ENCODE measurements around the gene CCDC27. TPM values are rescaled to one million over a fixed set of nuclear protein-coding genes. Genes with fewer than 3 reads are reported as not detected.
A peak's percentile ranks its signal among the peaks of the same experiment; 100 is the strongest.

CCDC27 gene
- total and polyA plus RNA-seq, 2 of the 13 experiments (the other 11 are each of a cell fraction or from before 2014, with no cell fraction given) = not detected

- CTCF ChIA-PET (ENCODE audit: low intra/inter-chr PET ratio, low total read pairs) = no interaction called here
These were observed 37.4 kb downstream of the CCDC27 start for GRCh38 chr1:3789421-3790300.

More at GRCh38 chr1:3789421-3790300, 37.4 kb downstream of the CCDC27 start:
- POLR2A ChIA-PET = interaction anchor here (1.3 to 1.6 kb wide), 2 partner anchors 14 to 15 kb away, joined by 3 to 4 read pairs; no protein-coding TSS in a partner anchor
- Histone ChIP-seq H3K27ac (ENCODE audit: extremely low read length, insufficient read depth, low read length) (no peak overlapping the region), H3K36me3 (replicated peaks in 1 of 2; ENCODE audit: control insufficient read depth in 1 of 2, insufficient read depth in 2 of 2, low read length in 2 of 2) (peaks cover 10 to 31% of the 10 kb centered on the region in 2 experiments; a peak in 4 of 5 replicates), H3K79me2 (ENCODE audit: insufficient read depth, low read length) (peaks cover 37% of the 10 kb centered on the region), H3K4me3 (replicated peaks in 1 of 3; ENCODE audit: insufficient read depth in 1 of 3, low read depth in 2 of 3, low read length in 3 of 3) (no peak overlapping the region), H3K4me1 (ENCODE audit: insufficient read depth, low read length) (peaks cover 39% of the 10 kb centered on the region), H3K9ac (ENCODE audit: insufficient read depth, low read depth, low read length) (no peak overlapping the region), H3K27me3 (ENCODE audit: control insufficient read depth in 1 of 2, insufficient read depth in 2 of 2, low read length in 2 of 2) (no peaks in the 10 kb centered on the region), H2AFZ (ENCODE audit: low read length) (no peak overlapping the region), H4K20me1 (ENCODE audit: insufficient read depth, low read length) (0 out of 2 replicates have a peak, but pooled peaks cover 7% of the 10 kb centered on the region), H3K4me2 (ENCODE audit: low read depth, low read length) (no peak overlapping the region), H3K9me3 (ENCODE audit: low read length) (no peaks in the 10 kb centered on the region)
- FAIRE-seq (no peak), DNase-seq (ENCODE audit: low spot score) (no peak), ATAC-seq (no peak)
- no TSS peak for BruUV-seq (replicated peaks)
- in situ Hi-C loops (cut with HindIII; ENCODE audit: extremely low pct_ligation_motif_present, low pct_unique_long_range_greater_than_20kb) = no loop called here
- WGBS (ENCODE audit: low lambda C conversion rate) = 96% methylated on average over 13 of the region's 34 CpGs
- TF ChIP-seq KDM4B (CRISPR knock-in tag; IDR thresholded peaks at IDR 0.05) = no peak
- no peak for TF ChIP-seq POGZ (CRISPR knock-in tag; IDR thresholded peaks at IDR 0.05)
- peak; percentile 44 for TF ChIP-seq AGO2 (optimal IDR thresholded peaks at IDR 0.05; ENCODE audit: low read depth, low read length)
- TF ChIP-seq ZNF10 (CRISPR knock-in tag; IDR thresholded peaks at IDR 0.05; ENCODE audit: borderline replicate concordance, low read depth) = no peak
- no peak for TF ChIP-seq CHD4 (IDR thresholded peaks at IDR 0.05; ENCODE audit: borderline replicate concordance, low read length)
- TF ChIP-seq ZBTB7A (CRISPR knock-in tag; IDR thresholded peaks at IDR 0.05) = no peak
- no peak for TF ChIP-seq ZBTB38 (CRISPR knock-in tag; IDR thresholded peaks at IDR 0.05)
- no peak for TF ChIP-seq BRCA1 (CRISPR knock-in tag; IDR thresholded peaks at IDR 0.05)
- 0 out of 2 replicates have a peak, but pooled peaks have one; percentile 16 for TF ChIP-seq POLR2G (IDR thresholded peaks at IDR 0.05; ENCODE audit: low read depth, low read length)
- no peak for TF ChIP-seq TIGD3 (CRISPR knock-in tag; IDR thresholded peaks at IDR 0.05; ENCODE audit: borderline replicate concordance)
- TF ChIP-seq POLR2A (IDR thresholded peaks at IDR 0.05; ENCODE audit: insufficient read depth in 1 of 2, low read depth in 2 of 2, low read length in 2 of 2) = 0 out of 4 replicates have a peak, but pooled peaks of 1 of the 2 experiments have one; percentile 24
- TF ChIP-seq SRY (CRISPR knock-in tag; IDR thresholded peaks at IDR 0.05) = no peak
- TF ChIP-seq ZSCAN20 (CRISPR knock-in tag; IDR thresholded peaks at IDR 0.05; ENCODE audit: borderline replicate concordance) = no peak
- TF ChIP-seq ZNF142 (CRISPR knock-in tag; IDR thresholded peaks at IDR 0.05) = no peak
- no peak for TF ChIP-seq DNMT3B (CRISPR knock-in tag; conservative IDR thresholded peaks at IDR 0.05)
- TF ChIP-seq NCOA2 (CRISPR knock-in tag; IDR thresholded peaks at IDR 0.05) = no peak
- TF ChIP-seq DNMT1 (CRISPR knock-in tag; IDR thresholded peaks at IDR 0.05) = no peak
- intact Hi-C loops (cut with micrococcal nuclease; ENCODE audit: unreplicated experiment) = no loop called here
